Left ventricle myocardium inferior (tissue), 1 donor: ENCODE results near the gene NUP62. TPM values are rescaled to one million over a fixed set of nuclear protein-coding genes. Genes with fewer than 3 reads are reported as not detected.

Experiments
- DNase-seq: peaks from one replicate; pipeline ENCODE4 v3.0.0-alpha.2; 2020
- H3K27ac ChIP-seq: fragments of 200-600 bp; replicated peaks from 2 replicates; pipeline ENCODE4 v1.8.0; 2021
- H3K27me3 ChIP-seq: fragments of 200-600 bp; 2 replicates; pipeline ENCODE4 v1.8.0; 2021; ENCODE audit warnings: low read depth
- H3K36me3 ChIP-seq: fragments of 200-600 bp; 2 replicates; pipeline ENCODE4 v1.8.0; 2021
- H3K4me1 ChIP-seq: fragments of 200-600 bp; 2 replicates; pipeline ENCODE4 v1.8.0; 2021
- H3K4me3 ChIP-seq: fragments of 200-600 bp; 2 replicates; pipeline ENCODE4 v1.8.0; 2021; ENCODE audit warnings: mild to moderate bottlenecking, moderate library complexity
- H3K9me3 ChIP-seq: fragments of 200-600 bp; replicated peaks from 2 replicates; pipeline ENCODE4 v1.8.0; 2021
- intact Hi-C: fragments of 100-400 bp; cut with micrococcal nuclease; formaldehyde crosslinking; loops from one replicate; pipeline ENCODE4 v1.11.0; 2022
- total RNA-seq: library from RNA; stranded (reverse); fragmentation: NEBNext Ultra II Directional; extraction: Animal tissue kit (Norgen Biotek cat#: 25700); gene quantifications from one replicate; pipeline ENCODE4 v1.2.1, GENCODE V29; 2021
- TF ChIP-seq, protein P1 (sequence below): fragments of 200-600 bp; IDR thresholded peaks from 2 replicates; pipeline ENCODE4 v1.8.0; 2021; ENCODE audit warnings: antibody characterized with exemption, mild to moderate bottlenecking, borderline replicate concordance
- donor health status: DM: no; HTN: yes; CAD: no; lungs with severe emphysema.

Gene NUP62
- total RNA-seq, 1 donor from 2014 or later = 28.4 TPM

DNA sequence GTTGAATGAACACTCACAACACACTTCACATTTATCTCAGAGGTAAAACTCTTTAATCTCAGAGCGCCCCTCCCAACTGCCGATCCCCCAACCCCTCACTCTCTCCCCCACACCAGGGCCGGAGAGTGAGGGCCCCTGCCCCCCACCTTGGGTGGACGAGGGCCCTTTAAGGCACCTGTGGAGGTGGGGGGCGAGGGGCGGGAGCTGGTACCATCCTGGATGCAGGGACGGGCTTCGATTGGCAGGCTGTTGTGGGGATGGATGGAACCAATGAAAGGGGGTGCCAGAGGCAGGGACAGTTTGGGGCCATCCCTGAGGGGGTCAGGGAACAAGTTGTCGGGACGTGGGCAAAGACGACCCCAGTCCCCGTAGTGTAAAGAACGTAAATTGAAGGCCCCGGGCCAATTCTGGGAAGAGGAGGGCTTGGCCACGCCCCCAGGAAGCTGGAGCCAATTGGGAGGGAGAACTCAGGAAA is 60.3 kb downstream of the NUP62 start:
- TF ChIP-seq, protein P1, sequence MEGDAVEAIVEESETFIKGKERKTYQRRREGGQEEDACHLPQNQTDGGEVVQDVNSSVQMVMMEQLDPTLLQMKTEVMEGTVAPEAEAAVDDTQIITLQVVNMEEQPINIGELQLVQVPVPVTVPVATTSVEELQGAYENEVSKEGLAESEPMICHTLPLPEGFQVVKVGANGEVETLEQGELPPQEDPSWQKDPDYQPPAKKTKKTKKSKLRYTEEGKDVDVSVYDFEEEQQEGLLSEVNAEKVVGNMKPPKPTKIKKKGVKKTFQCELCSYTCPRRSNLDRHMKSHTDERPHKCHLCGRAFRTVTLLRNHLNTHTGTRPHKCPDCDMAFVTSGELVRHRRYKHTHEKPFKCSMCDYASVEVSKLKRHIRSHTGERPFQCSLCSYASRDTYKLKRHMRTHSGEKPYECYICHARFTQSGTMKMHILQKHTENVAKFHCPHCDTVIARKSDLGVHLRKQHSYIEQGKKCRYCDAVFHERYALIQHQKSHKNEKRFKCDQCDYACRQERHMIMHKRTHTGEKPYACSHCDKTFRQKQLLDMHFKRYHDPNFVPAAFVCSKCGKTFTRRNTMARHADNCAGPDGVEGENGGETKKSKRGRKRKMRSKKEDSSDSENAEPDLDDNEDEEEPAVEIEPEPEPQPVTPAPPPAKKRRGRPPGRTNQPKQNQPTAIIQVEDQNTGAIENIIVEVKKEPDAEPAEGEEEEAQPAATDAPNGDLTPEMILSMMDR = no peak
- H3K27me3 ChIP-seq = no peaks in the 10 kb centered on the region
- H3K27ac ChIP-seq = peak overlapping the region; percentile 90
- intact Hi-C loops = loop anchor here (5.0 kb wide), 1 partner anchor 52 kb away; the partner anchor contains the start of gene MED25
- peak overlapping the region; percentile 72 for H3K4me3 ChIP-seq
- no peak for DNase-seq
- no peaks in the 10 kb centered on the region for H3K9me3 ChIP-seq
- H3K4me1 ChIP-seq = peaks cover 67% of the 10 kb centered on the region
- peaks cover 10% of the 10 kb centered on the region for H3K36me3 ChIP-seq

DNA sequence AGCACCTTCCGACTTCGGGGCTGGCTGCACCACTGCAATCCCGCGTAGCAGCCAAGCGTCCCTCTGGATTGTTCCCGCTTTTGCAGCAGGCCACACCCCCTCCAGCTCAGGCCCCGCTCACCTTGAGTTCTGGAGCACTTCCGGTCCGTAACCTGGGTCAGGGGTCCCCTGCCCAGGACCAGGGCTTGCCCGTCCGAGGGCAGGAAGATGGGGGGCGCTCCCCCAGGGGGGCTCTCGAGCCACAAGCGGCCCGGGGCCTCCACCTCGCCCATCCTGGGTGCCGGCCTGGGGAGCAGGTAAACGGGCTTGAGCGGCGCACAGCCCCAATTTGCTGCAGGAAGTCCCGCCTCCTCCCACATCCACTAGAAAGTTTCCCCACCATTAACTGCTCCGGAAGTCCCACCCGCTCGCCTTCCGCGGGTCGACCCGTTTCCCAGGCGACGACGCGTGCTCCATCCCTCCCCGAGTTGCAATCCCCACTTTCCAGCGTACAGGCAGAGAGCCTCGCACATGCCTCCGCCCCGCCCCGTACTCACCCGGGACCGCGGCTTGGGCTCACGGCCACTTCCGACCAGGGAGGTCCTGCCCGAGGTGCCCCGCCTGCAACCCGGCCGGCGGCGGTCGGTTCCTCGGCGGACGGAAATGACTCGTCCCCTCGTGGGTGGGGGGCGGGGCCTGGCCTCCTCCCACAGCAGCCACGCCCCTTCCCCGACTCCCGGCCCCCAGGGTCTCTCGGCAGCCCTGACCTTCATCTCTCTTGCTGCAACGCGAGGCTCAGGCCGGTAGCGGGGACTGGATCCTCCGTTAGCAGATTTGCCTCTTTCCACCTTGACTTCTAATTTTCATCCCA is 62.1 kb downstream of the NUP62 start, which contains the start of gene PNKP:
Gene PNKP (minus strand): TSS at position 644 of the 850 bp plus-strand sequence. CDS start 372 bp downstream, at position 272.
- peak; percentile 91 for DNase-seq
- peak within 1 kb of the TSS; percentile 74 for H3K4me3 ChIP-seq
- TF ChIP-seq, protein P1 = no peak
- peak within 1 kb of the TSS; percentile 90 for H3K27ac ChIP-seq
- H3K27me3 ChIP-seq = no peaks in the 10 kb centered on the region
- H3K4me1 ChIP-seq = peaks cover 72% of the 10 kb centered on the region
- H3K9me3 ChIP-seq = no peaks in the 10 kb centered on the region
- intact Hi-C loops = loop anchor here (5.0 kb wide), 1 partner anchor 50 kb away; the partner anchor contains the start of gene MED25
- H3K36me3 ChIP-seq = peaks cover 27% of the 10 kb centered on the region

DNA sequence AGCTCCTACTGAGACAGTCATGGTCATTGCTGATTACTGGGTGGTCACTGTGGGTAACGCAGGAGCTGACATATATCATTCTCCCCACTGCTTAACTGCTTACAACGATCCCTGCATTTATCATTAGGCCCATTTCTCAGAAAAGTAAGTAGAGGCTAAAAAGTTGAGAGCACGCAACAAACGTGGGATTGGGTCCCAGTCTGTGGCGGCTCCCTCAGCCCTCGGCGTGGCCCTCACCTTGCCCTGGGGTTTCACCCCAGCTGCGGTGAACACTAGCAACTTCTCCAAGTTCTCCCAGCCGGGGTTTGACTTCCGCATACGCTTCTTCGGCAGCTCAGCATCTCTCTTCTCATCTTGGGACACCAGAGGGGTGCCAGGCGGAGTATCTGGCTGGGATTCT is 64.4 kb downstream of the NUP62 start:
- H3K9me3 ChIP-seq = no peaks in the 10 kb centered on the region
- no peak for DNase-seq
- H3K27ac ChIP-seq = peak overlapping the region; percentile 90
- TF ChIP-seq, protein P1 = no peak
- intact Hi-C loops = loop anchor here (5.0 kb wide), 1 partner anchor 48 kb away; the partner anchor contains the start of gene MED25
- peak overlapping the region; percentile 28 for H3K4me3 ChIP-seq
- no peaks in the 10 kb centered on the region for H3K27me3 ChIP-seq
- H3K4me1 ChIP-seq = peaks cover 71% of the 10 kb centered on the region
- peaks cover 50% of the 10 kb centered on the region for H3K36me3 ChIP-seq

DNA sequence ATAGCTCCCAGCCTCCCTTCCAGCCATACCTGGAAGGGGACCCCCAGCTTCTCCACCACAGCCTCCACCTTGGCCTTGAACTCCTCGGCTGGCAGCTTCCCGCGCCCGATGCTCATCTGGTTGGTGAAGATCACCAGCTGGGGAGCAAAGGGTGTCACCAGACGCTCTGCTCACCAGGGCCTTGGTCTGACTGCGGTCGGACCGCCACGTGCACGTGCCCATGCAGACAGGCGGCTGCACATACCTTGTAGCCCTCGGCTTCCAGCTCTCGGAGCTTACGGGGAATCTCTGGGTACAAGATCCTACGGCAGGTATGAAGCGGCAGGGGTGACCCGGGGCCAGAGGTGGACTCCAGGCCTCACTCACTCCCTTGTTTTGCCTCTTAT is 65.4 kb downstream of the NUP62 start:
- peaks cover 60% of the 10 kb centered on the region for H3K36me3 ChIP-seq
- intact Hi-C loops = no loop called here
- no peaks in the 10 kb centered on the region for H3K9me3 ChIP-seq
- DNase-seq = no peak
- TF ChIP-seq, protein P1 = no peak
- H3K4me1 ChIP-seq = peaks cover 66% of the 10 kb centered on the region
- no peaks in the 10 kb centered on the region for H3K27me3 ChIP-seq
- H3K27ac ChIP-seq = no peak overlapping the region
- no peak overlapping the region for H3K4me3 ChIP-seq

DNA sequence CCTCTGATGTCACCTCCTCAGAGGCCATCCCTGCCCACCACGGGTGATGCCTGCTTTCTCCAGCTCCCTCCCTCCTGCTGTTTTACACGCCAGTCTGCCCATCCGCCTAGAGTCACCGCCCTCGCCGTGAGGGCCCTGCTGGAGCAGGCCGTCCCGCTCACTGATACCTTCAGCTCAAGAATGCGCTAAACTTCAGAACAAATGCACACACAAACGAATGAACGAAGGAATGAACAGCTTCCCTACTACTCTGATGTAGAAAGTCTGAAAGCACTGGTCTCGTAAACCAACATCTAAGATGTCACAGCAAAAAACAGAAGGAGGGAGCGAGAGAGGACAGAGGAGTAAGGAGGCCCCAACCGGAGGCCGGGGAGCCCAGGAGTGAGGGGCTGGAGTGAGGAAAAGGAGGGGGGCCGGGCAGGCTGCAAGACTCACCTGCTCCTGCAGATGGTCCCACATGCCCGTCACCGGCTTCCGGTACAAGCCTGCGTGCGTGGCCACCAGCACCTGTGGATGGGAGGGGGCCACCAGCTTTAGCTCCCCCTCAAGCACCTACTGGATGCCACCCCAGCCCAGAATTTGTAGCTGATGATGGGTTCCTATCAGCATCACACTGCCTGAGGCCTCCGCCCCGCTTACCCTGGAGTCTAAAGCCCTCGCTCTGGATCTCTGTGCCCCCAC is 65.9 kb downstream of the NUP62 start:
- intact Hi-C loops = no loop called here
- no peak for DNase-seq
- Histone ChIP-seq H3K36me3 (peaks cover 65% of the 10 kb centered on the region), H3K9me3 (no peaks in the 10 kb centered on the region), H3K4me3 (no peak overlapping the region), H3K4me1 (peaks cover 60% of the 10 kb centered on the region), H3K27me3 (no peaks in the 10 kb centered on the region), H3K27ac (no peak overlapping the region)
- TF ChIP-seq, protein P1 = no peak
